ENCODE results near the gene RUNX2.

The RUNX2 gene

GRCh38 chr6:45416700-45417099 is 88.6 kb downstream of the RUNX2 start:
- TF ChIP-seq ARNTL (CRISPR knock-in tag; IDR thresholded peaks at IDR 0.05; ENCODE audit: borderline replicate concordance, low read depth) (no peak), TSHZ2 (CRISPR knock-in tag; IDR thresholded peaks at IDR 0.05) (no peak), TOX (CRISPR knock-in tag; IDR thresholded peaks at IDR 0.05; ENCODE audit: borderline replicate concordance) (no peak), BACH2 (CRISPR knock-in tag; IDR thresholded peaks at IDR 0.05; ENCODE audit: borderline replicate concordance) (no peak), ZC3H10 (CRISPR knock-in tag; IDR thresholded peaks at IDR 0.05) (no peak), OSR1 (CRISPR knock-in tag; IDR thresholded peaks at IDR 0.05) (no peak), RARB (CRISPR knock-in tag; IDR thresholded peaks at IDR 0.05) (no peak), POU6F1 (CRISPR knock-in tag; IDR thresholded peaks at IDR 0.05; ENCODE audit: borderline replicate concordance, low read depth) (no peak), SNAI2 (CRISPR knock-in tag; IDR thresholded peaks at IDR 0.05) (no peak), ZNF70 (CRISPR knock-in tag; IDR thresholded peaks at IDR 0.05) (no peak), ISL1 (CRISPR knock-in tag; IDR thresholded peaks at IDR 0.05) (no peak), CREB5 (CRISPR knock-in tag; IDR thresholded peaks at IDR 0.05; ENCODE audit: low read depth) (no peak), CSDC2 (CRISPR knock-in tag; IDR thresholded peaks at IDR 0.05) (no peak), ZFP3 (CRISPR knock-in tag; IDR thresholded peaks at IDR 0.05) (no peak)
- no peak for ATAC-seq

DNA sequence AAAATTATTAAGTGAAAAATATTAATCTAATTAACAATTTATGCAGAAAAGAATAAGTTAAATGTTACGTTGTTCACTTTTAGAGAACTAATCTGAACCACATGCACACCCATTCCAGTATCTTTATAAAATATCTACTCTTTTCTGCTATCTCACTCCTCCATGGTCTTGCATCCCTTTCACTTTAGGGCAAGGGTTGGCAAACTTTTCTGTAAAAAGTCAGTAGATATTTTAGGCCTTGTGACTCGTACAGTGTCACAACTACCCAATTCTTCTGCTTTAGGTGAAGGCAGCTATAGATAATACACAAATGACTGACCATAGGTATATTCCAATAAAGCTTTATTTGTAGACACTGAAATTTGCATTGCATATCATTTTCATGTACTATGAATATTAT is 89.3 kb downstream of the RUNX2 start:
- TF ChIP-seq ZC3H10 (CRISPR knock-in tag; IDR thresholded peaks at IDR 0.05) = no peak
- TF ChIP-seq, protein P1, sequence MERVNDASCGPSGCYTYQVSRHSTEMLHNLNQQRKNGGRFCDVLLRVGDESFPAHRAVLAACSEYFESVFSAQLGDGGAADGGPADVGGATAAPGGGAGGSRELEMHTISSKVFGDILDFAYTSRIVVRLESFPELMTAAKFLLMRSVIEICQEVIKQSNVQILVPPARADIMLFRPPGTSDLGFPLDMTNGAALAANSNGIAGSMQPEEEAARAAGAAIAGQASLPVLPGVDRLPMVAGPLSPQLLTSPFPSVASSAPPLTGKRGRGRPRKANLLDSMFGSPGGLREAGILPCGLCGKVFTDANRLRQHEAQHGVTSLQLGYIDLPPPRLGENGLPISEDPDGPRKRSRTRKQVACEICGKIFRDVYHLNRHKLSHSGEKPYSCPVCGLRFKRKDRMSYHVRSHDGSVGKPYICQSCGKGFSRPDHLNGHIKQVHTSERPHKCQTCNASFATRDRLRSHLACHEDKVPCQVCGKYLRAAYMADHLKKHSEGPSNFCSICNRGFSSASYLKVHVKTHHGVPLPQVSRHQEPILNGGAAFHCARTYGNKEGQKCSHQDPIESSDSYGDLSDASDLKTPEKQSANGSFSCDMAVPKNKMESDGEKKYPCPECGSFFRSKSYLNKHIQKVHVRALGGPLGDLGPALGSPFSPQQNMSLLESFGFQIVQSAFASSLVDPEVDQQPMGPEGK (CRISPR knock-in tag; IDR thresholded peaks at IDR 0.05; ENCODE audit: borderline replicate concordance) = no peak
- TF ChIP-seq OSR1 (CRISPR knock-in tag; IDR thresholded peaks at IDR 0.05) = no peak
- no peak for TF ChIP-seq SNAI2 (CRISPR knock-in tag; IDR thresholded peaks at IDR 0.05)
- no peak for TF ChIP-seq TSHZ2 (CRISPR knock-in tag; IDR thresholded peaks at IDR 0.05)
- no peak for TF ChIP-seq ARNTL (CRISPR knock-in tag; IDR thresholded peaks at IDR 0.05; ENCODE audit: borderline replicate concordance, low read depth)
- no peak for TF ChIP-seq TOX (CRISPR knock-in tag; IDR thresholded peaks at IDR 0.05; ENCODE audit: borderline replicate concordance)
- TF ChIP-seq TCF4 (CRISPR knock-in tag; IDR thresholded peaks at IDR 0.05; ENCODE audit: borderline replicate concordance) = no peak
- TF ChIP-seq BACH2 (CRISPR knock-in tag; IDR thresholded peaks at IDR 0.05; ENCODE audit: borderline replicate concordance) = no peak
- TF ChIP-seq ISL1 (CRISPR knock-in tag; IDR thresholded peaks at IDR 0.05) = no peak
- no peak for TF ChIP-seq CREB5 (CRISPR knock-in tag; IDR thresholded peaks at IDR 0.05; ENCODE audit: low read depth)
- no peak for TF ChIP-seq CSDC2 (CRISPR knock-in tag; IDR thresholded peaks at IDR 0.05)
- TF ChIP-seq GLIS3 (CRISPR knock-in tag; IDR thresholded peaks at IDR 0.05) = no peak
- no peak for ATAC-seq
